CD4-positive, alpha-beta T cell treated with Interleukin-6 at 100 ng/mL for 8 hours (primary cell): ENCODE data around the gene TMPRSS2.
A peak's percentile ranks its signal among the peaks of the same experiment; 100 is the strongest.

Experiments
- DNase-seq: peaks from one replicate; pipeline ENCODE4 v3.0.0-alpha.2; 2020; ENCODE audit warnings: mixed read lengths, low spot score

The TMPRSS2 gene

GRCh38 chr21:41481191-41481590 lies 26.8 kb downstream of the TMPRSS2 start:
- no peak for DNase-seq

- no peak for DNase-seq
Observed at GRCh38 chr21:41480086-41480690, 27.8 kb downstream of the TMPRSS2 start.

- no peak for DNase-seq
Observed at GRCh38 chr21:41479686-41480085, 28.3 kb downstream of the TMPRSS2 start.

GRCh38 chr21:41478319-41479177 lies 29.4 kb downstream of the TMPRSS2 start:
- no peak for DNase-seq

GRCh38 chr21:41477641-41478318 lies 30.2 kb downstream of the TMPRSS2 start:
- no peak for DNase-seq

GRCh38 chr21:41475714-41476420 lies 32.1 kb downstream of the TMPRSS2 start:
- DNase-seq: no peak

- DNase-seq: no peak
Observed at GRCh38 chr21:41472753-41473548, 35.0 kb downstream of the TMPRSS2 start.

- DNase-seq: no peak
Observed at GRCh38 chr21:41470054-41470453, 37.9 kb downstream of the TMPRSS2 start.

GRCh38 chr21:41466024-41466820 lies 41.7 kb downstream of the TMPRSS2 start:
- no peak for DNase-seq

- no peak for DNase-seq
Observed at GRCh38 chr21:41465176-41465781, 42.7 kb downstream of the TMPRSS2 start.

- peak; percentile 55 for DNase-seq
Observed at GRCh38 chr21:41460578-41461527, 47.1 kb downstream of the TMPRSS2 start.

- no peak for DNase-seq
Observed at GRCh38 chr21:41459884-41460534, 47.9 kb downstream of the TMPRSS2 start.

GRCh38 chr21:41458559-41458958 lies 49.4 kb downstream of the TMPRSS2 start:
- no peak for DNase-seq

GRCh38 chr21:41458121-41458520 lies 49.8 kb downstream of the TMPRSS2 start:
- no peak for DNase-seq

GRCh38 chr21:41453761-41454160 lies 54.2 kb downstream of the TMPRSS2 start:
- DNase-seq: no peak

- no peak for DNase-seq
Observed at GRCh38 chr21:41453198-41453597, 54.8 kb downstream of the TMPRSS2 start.

GRCh38 chr21:41451753-41452676 lies 55.9 kb downstream of the TMPRSS2 start:
- no peak for DNase-seq
